HG02973 (cell line): Measurements from ENCODE around the gene POTEB2.
"Not testable (repeated sequence)": the region's sequence is repeated elsewhere in the genome, so short reads cannot be mapped to it uniquely, and the experiment has no call there.

Experiments used
- ATAC-seq: cut with Tn5 transposase; IDR thresholded peaks from one replicate; pipeline ENCODE4 v1.9.1; 2021; ENCODE audit warnings: moderate library complexity; ENCODE audit not compliant: unreplicated experiment

POTEB2 gene

GRCh38 chr15:20866214-20866613 lies at the start of gene POTEB2:
POTEB2 (minus strand) TSS chr15:20866314; CDS start chr15:20866281, 33 bp downstream.
- ATAC-seq: not testable (repeated sequence)

GRCh38 chr15:20879916-20880315 lies 13.8 kb upstream of the POTEB2 start:
- not testable (repeated sequence) for ATAC-seq

GRCh38 chr15:20878464-20878863 lies 12.3 kb upstream of the POTEB2 start:
- not testable (repeated sequence) for ATAC-seq

- not testable (repeated sequence) for ATAC-seq
These were observed 11.7 kb upstream of the POTEB2 start for GRCh38 chr15:20877819-20878218.
